Hepatocyte (in vitro differentiated cells): ENCODE measurements around the gene RNF166.

Experiments
- CTCF ChIP-seq: fragments of 200-600 bp; sonication (generic); IDR thresholded peaks from 2 replicates; pipeline ENCODE4 v1.5.1; 2016; ENCODE audit warnings: antibody characterized with exemption, mild to moderate bottlenecking; ENCODE audit not compliant: poor library complexity
- EZH2phosphoT487 ChIP-seq: fragments of 200-600 bp; sonication (generic); IDR thresholded peaks from one replicate; pipeline ENCODE4 v1.6.1; 2018; ENCODE audit warnings: antibody characterized with exemption, mild to moderate bottlenecking, low read depth, moderate library complexity; ENCODE audit not compliant: unreplicated experiment, severe bottlenecking

- TF ChIP-seq CTCF (no peak), EZH2phosphoT487 (no peak)
Observed at GRCh38 chr16:88695753-88696152, 10.5 kb downstream of the RNF166 start.
